Hepatocyte (in vitro differentiated cells): ENCODE data around the gene CEL. TPM values are rescaled to one million over a fixed set of nuclear protein-coding genes. Genes with fewer than 3 reads are reported as not detected.

ENCODE experiments used
- DNase-seq: peaks from one replicate; pipeline ENCODE4 v3.0.0-alpha.2; 2016; ENCODE audit warnings: low spot score
- H2AFZ ChIP-seq: fragments of 200-600 bp; sonication (generic); 2 replicates; pipeline ENCODE4 v1.6.0; 2016; ENCODE audit warnings: antibody characterized with exemption, mild to moderate bottlenecking
- H3K27ac ChIP-seq: fragments of 200-600 bp; sonication (generic); 2 replicates; pipeline ENCODE4 v1.5.1; 2016; ENCODE audit warnings: mild to moderate bottlenecking
- H3K27me3 ChIP-seq: fragments of 200-600 bp; sonication (generic); 2 replicates; pipeline ENCODE4 v1.6.1; 2016
- H3K36me3 ChIP-seq: fragments of 200-600 bp; sonication (generic); replicated peaks from 2 replicates; pipeline ENCODE4 v1.5.1; 2016; ENCODE audit warnings: low read depth; ENCODE audit not compliant: insufficient read depth
- H3K4me1 ChIP-seq: fragments of 200-600 bp; sonication (generic); 2 replicates; pipeline ENCODE4 v1.5.1; 2016; ENCODE audit warnings: mild to moderate bottlenecking, moderate library complexity; ENCODE audit not compliant: insufficient read depth
- H3K4me2 ChIP-seq: fragments of 200-600 bp; sonication (generic); 2 replicates; pipeline ENCODE4 v1.6.0; 2016
- H3K4me3 ChIP-seq: fragments of 200-600 bp; sonication (generic); 2 replicates; pipeline ENCODE4 v1.5.1; 2016; ENCODE audit warnings: mild to moderate bottlenecking
- H3K79me2 ChIP-seq: fragments of 200-600 bp; sonication (generic); 2 replicates; pipeline ENCODE4 v1.6.0; 2017; ENCODE audit warnings: mild to moderate bottlenecking
- H3K9me2 ChIP-seq: fragments of 200-600 bp; sonication (generic); replicated peaks from 2 replicates; pipeline ENCODE4 v1.6.0; 2017; ENCODE audit warnings: mild to moderate bottlenecking; ENCODE audit not compliant: insufficient read depth
- H3K9me3 ChIP-seq: fragments of 200-600 bp; sonication (generic); 2 replicates; pipeline ENCODE4 v1.5.1; 2016; ENCODE audit warnings: low read depth, mild to moderate bottlenecking
- H4K20me1 ChIP-seq: fragments of 200-600 bp; sonication (generic); 2 replicates; pipeline ENCODE4 v1.6.0; 2016; ENCODE audit warnings: mild to moderate bottlenecking; ENCODE audit not compliant: insufficient read depth, poor library complexity, severe bottlenecking
- CTCF ChIP-seq: fragments of 200-600 bp; sonication (generic); IDR thresholded peaks from 2 replicates; pipeline ENCODE4 v1.5.1; 2016; ENCODE audit warnings: antibody characterized with exemption, mild to moderate bottlenecking; ENCODE audit not compliant: poor library complexity
- EZH2 ChIP-seq: fragments of 200-600 bp; sonication (generic); IDR thresholded peaks from 2 replicates; pipeline ENCODE4 v1.6.1; 2016; ENCODE audit warnings: antibody characterized with exemption, mild to moderate bottlenecking, borderline replicate concordance
- EZH2phosphoT487 ChIP-seq: fragments of 200-600 bp; sonication (generic); IDR thresholded peaks from one replicate; pipeline ENCODE4 v1.6.1; 2018; ENCODE audit warnings: antibody characterized with exemption, mild to moderate bottlenecking, low read depth, moderate library complexity; ENCODE audit not compliant: unreplicated experiment, severe bottlenecking
- WGBS: methylation state at CpG from one replicate; pipeline ENCODE4 v1.1.6; 2016; ENCODE audit warnings: low lambda C conversion rate; ENCODE audit errors: missing lambda C conversion rate; 5-methylcytosine and 5-hydroxymethylcytosine counted together
- polyA plus RNA-seq: library from polyadenylated mRNA; unstranded; fragments of >200 nt; fragmentation: Nextera tagmentation; extraction: Ambion mirVana; gene quantifications from 2 replicates; pipeline ENCODE4 v1.2.1, GENCODE V29; 2016
- total RNA-seq: library from RNA; depleted of rRNA; stranded (reverse); fragments of >200 nt; gene quantifications from 2 replicates; pipeline ENCODE4 v1.2.3, GENCODE V29; 2014

The CEL gene
- total and polyA plus RNA-seq, 2 experiments from 2014 or later, result 4.4 to 5.9 TPM

GRCh38 chr9:133027134-133027533 is 34.6 kb upstream of the CEL start:
- TF ChIP-seq EZH2phosphoT487 (no peak), EZH2 (no peak), CTCF (no peak)
- H3K27me3 ChIP-seq, result no peaks in the 10 kb centered on the region
- 67% methylated on average over 5 of the region's 5 CpGs for WGBS

GRCh38 chr9:133028221-133028620 is 33.6 kb upstream of the CEL start:
- no peaks in the 10 kb centered on the region for H3K36me3 ChIP-seq
- H3K27me3 ChIP-seq, result no peaks in the 10 kb centered on the region
- no peak overlapping the region for H3K27ac ChIP-seq
- H3K9me3 ChIP-seq, result no peaks in the 10 kb centered on the region
- no peaks in the 10 kb centered on the region for H3K9me2 ChIP-seq
- no peak overlapping the region for H3K4me2 ChIP-seq
- H4K20me1 ChIP-seq, result no peaks in the 10 kb centered on the region
- TF ChIP-seq EZH2 (no peak), EZH2phosphoT487 (no peak), CTCF (no peak)
- H3K4me1 ChIP-seq, result peaks cover 19% of the 10 kb centered on the region
- H3K79me2 ChIP-seq, result peaks cover 29% of the 10 kb centered on the region
- no peak for DNase-seq
- H2AFZ ChIP-seq, result no peak overlapping the region
- WGBS, result 86% methylated on average over 3 of the region's 3 CpGs
- no peak overlapping the region for H3K4me3 ChIP-seq

More at GRCh38 chr9:133027134-133027533, 34.6 kb upstream of the CEL start:
- Histone ChIP-seq H3K9me2 (no peaks in the 10 kb centered on the region), H3K4me1 (peaks cover 12% of the 10 kb centered on the region), H3K4me3 (no peak overlapping the region), H3K9me3 (no peaks in the 10 kb centered on the region), H3K4me2 (no peak overlapping the region), H3K79me2 (peaks cover 18% of the 10 kb centered on the region), H4K20me1 (no peaks in the 10 kb centered on the region), H2AFZ (no peak overlapping the region), H3K27ac (no peak overlapping the region), H3K36me3 (no peaks in the 10 kb centered on the region)
- no peak for DNase-seq

- TF ChIP-seq CTCF (no peak), EZH2 (no peak), EZH2phosphoT487 (no peak)
- Histone ChIP-seq H3K9me2 (no peaks in the 10 kb centered on the region), H3K4me1 (peaks cover 19% of the 10 kb centered on the region), H3K36me3 (no peaks in the 10 kb centered on the region), H3K27ac (peak overlapping the region; percentile 72), H3K9me3 (no peaks in the 10 kb centered on the region), H3K4me3 (peak overlapping the region; percentile 20), H4K20me1 (no peaks in the 10 kb centered on the region), H2AFZ (peak overlapping the region; percentile 23), H3K27me3 (no peaks in the 10 kb centered on the region), H3K4me2 (peak overlapping the region; percentile 90), H3K79me2 (peaks cover 46% of the 10 kb centered on the region)
- no peak for DNase-seq
- WGBS, result 3% methylated on average over 28 of the region's 28 CpGs
Measured at GRCh38 chr9:133029994-133030316, 31.8 kb upstream of the CEL start.
